NCI-H69 (cell line): ENCODE data around the gene GBP7.
"Not testable (repeated sequence)": the region's sequence is repeated elsewhere in the genome, so short reads cannot be mapped to it uniquely, and the experiment has no call there.

Experiments used
- DNase-seq: peaks from one replicate; lab custom pipeline; 2025; lab: John Stamatoyannopoulos, UW

Gene GBP7, protein sequence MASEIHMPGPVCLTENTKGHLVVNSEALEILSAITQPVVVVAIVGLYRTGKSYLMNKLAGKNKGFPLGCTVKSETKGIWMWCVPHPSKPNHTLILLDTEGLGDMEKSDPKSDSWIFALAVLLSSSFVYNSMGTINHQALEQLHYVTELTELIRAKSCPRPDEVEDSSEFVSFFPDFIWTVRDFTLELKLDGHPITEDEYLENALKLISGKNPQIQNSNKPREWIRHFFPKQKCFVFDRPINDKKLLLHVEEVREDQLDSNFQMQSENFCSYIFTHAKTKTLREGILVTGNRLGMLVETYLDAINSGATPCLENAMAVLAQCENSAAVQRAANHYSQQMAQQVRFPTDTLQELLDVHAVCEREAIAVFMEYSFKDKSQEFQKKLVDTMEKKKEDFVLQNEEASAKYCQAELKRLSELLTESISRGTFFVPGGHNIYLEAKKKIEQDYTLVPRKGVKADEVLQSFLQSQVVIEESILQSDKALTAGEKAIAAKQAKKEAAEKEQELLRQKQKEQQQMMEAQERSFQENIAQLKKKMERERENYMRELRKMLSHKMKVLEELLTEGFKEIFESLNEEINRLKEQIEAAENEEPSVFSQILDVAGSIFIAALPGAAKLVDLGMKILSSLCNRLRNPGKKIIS

GRCh38 chr1:89175601-89176256, at the start of gene GBP7:
TSS of gene GBP7 (minus strand) at chr1:89176003. CDS start at chr1:89171935, 4,068 bp downstream.
- no peak for DNase-seq

DNA sequence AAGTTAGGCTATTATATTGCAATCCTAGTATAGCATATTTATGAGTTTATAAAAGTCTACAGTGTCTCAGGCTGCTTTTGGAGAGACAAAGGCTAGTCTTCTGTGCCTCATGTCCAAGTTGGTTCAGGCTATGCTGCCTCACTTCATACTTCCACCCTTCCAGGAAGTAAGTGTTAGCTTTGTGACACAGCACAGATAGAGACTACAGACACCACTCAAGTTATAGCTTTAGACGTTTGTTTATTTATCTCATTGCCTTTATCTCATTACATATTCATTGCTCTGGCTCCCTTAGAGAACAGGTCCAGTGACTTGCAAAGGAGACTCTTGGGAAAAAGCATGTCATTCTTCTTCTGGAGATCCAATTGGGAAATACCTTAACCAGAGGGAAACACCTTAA, 45.5 kb upstream of the GBP7 start:
- no peak for DNase-seq

GRCh38 chr1:89219851-89220250, 44.0 kb upstream of the GBP7 start:
- DNase-seq: not testable (repeated sequence)

- DNase-seq: not testable (repeated sequence)
These were observed 43.1 kb upstream of the GBP7 start for GRCh38 chr1:89218941-89219340.

DNA sequence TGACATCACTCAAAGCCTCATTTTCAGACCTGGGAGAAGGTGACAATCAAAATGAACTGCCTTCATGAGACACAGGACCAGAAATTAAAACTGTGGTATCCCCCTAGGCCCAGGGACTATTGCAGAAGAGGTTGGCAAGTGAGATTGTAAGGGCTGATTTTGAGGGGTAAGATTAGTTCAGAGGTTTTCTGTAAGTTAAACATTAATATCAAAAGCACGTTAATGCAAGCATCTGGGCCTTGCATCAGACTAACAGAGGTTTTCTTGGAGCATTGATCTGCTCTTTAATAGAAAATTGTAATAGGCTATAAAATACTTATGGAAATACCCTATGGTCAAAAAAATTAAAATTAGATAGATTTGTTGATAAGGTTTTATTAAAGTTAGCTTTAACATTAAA, 37.5 kb upstream of the GBP7 start:
- DNase-seq: no peak

DNA sequence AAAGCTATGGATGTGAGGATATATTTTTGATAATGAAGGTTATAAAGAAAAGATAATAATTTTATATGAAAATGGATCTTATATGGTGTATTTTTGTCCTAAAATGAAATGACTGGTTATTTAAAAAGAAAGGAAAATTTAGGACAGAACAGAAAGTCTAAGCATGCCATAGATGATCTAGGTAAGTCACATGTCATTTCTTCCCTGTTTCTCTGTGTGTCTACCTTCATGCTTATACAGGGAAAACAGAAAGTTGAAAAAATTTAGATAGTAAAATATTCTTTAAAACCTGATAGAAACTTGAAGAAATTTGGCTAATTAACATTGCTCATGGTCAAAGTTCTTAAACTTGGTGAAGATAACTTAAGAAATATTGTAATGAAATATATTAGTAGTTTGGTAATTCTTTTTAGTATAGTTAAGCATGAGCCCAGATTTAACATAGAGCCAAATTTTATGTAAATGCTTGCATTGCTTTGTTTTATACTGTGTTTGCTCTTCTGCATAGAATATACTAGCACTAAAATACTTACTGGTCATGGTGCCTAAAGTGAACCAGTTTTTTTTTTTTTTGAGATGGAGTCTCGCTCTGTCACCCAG, 35.3 kb upstream of the GBP7 start:
- DNase-seq: no peak

DNA sequence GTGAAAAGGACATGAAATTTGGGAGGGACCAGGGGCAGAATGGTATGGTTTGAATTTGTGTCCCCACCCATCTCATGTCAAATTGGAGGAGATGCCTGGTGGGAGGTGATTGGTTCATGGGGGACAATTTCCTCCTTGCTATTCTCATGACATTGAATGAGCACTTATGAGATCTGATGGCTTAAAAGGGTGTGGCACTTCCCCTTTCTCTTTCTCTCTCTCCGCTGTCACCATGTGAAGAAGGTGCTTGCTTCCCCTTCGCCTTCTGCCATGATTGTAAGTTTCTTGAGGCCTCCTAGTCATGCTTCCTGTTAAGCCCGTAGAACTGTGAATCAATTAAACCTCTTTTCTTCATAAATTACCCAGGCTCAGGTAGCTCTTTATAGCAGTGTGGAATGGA, 30.6 kb upstream of the GBP7 start:
- no peak for DNase-seq

DNA sequence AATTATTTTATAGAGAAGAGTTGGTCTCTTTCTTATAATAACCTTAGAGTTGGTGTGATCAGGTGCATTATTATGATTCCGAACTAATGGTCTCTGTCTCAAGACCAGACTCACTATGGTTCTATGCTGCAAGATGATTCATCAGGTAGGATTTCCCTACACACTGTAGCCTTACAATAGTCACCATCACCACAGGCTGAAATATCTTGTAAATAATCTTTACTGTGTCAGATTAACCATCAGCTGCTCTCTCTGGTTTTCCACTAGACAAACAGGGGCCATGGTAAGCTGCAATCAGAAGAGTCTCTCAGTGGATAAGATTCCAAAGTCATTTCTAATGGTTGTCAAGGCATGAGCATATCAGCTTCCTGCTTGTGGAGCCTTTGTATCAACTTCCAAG, 27.4 kb upstream of the GBP7 start:
- no peak for DNase-seq

DNA sequence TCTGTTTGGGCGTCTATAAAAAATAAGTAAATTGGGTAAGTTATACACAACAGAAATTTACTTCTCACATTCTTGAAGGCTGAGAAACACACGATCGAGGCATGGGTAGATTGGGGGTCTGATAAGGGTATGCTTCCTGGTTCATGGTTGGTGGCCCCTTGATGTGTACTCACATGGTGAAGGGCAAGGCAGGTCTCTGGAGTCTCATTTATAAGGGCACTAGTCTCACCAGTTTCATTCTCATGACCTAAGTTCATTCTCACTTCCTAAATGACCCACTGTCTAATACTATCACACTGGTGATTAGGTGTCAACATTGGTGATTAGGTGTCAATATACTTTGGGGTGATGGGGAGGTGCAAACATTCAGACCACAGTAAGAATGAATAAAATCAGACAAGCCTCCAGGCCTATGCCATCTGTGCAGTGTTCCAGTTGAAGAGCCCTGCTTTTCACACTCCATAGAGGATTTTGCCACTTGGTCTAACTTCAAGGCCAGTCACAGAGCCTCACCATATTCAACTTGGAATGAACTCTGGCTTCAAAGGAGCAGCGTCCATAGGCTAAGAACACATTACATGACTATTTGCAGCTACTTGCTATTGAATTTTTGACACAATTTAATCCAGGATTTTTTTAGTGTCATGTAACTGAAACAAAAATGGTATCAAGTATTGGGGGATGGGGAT, 25.4 kb upstream of the GBP7 start:
- DNase-seq: peak; percentile 0

GRCh38 chr1:89200663-89201062, 24.9 kb upstream of the GBP7 start:
- DNase-seq: no peak

DNA sequence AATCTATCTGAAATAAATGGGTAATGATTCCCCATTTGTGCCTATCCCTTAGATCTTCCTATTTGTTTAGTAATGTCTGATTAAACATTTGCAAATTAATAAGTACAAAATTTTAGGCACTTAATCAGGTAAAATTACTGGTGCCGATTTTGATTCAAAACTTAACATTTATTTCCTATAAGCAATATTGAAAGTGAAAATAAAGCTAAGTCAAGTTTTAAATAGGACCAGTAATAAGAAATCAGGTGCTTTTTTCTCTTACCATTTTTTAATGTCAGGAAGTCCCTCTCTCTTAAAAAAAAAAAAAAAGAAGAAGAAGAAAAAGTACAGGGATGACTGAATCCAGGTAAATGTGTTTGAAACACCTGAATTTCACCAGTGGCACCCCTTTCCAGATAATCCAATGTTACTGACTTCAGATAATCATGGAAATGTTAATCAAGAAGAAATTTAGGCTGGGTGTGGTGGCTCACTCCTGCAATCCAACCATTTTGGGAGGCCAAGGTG, 23.8 kb upstream of the GBP7 start:
- no peak for DNase-seq

DNA sequence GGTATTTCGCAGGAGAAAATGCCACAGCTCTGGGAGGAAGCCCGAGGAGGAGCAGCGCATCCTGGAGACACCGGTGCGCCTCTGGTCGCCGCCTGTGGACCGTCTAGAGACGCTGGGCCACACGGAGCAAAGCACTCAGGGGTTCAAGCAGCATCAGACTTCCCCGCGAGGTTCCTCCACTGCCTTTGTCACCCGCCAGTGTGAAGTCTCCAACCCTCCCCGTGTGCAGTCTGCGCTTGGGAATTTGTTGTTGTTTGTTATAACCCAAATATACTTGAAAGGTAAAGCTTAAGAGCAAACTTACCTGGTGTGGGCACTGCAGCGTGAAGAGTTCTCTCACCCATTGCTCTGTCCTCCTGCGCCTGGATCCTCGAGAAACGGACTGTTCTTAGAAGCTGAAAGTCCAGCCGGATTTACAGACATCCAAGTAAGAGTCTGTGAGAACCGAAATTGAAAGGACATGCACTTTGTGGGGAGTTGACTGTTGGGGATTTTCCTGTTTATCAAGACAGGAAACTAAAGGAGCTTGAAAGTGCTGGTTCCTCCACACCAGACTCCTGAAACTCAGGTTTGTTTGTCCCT, 22.8 kb upstream of the GBP7 start, which contains the start of gene GBP4:
Gene GBP4 (minus strand): TSS at position 452 of the 582 bp plus-strand sequence. CDS start 108 bp downstream, at position 344.
- DNase-seq: peak; percentile 59

DNA sequence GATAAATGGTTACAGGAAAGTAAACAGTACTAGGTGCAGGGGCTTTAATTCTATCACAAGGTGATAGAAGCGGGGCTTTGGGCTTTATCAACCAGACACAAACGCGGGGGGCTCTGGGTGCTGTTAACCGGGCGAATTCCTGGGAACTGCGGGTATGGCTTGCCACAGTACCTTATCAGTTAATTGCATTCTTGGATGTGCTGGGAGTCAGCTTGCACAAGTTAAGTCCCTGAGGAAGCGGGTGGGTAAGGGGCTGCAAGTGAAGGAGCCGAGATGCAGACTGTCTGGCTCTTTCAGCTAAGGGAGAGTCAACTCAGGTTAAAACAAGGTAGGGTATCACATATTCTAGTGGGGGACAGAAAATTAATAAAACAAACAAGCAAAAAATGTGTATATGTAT, 22.3 kb upstream of the GBP7 start:
- no peak for DNase-seq

DNA sequence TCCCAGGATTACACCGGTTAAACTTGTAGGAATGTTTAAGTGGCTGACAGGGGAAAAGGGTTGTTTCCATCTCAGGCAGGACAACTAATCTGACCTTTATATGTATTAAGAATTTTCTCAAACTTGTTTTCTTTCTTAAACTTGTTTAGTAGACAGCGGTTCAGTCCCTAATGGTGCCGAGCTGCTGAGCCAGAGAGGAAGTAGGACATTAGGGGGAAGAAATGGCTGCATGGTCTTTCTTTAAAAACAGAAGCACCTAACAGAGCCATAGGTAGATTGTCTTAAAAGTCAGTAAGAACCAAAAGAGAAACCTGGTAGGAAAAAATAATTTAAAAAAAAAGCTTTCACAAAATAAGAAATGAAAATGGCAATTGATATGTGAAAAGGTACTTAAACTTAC, 19.7 kb upstream of the GBP7 start:
- DNase-seq: no peak

DNA sequence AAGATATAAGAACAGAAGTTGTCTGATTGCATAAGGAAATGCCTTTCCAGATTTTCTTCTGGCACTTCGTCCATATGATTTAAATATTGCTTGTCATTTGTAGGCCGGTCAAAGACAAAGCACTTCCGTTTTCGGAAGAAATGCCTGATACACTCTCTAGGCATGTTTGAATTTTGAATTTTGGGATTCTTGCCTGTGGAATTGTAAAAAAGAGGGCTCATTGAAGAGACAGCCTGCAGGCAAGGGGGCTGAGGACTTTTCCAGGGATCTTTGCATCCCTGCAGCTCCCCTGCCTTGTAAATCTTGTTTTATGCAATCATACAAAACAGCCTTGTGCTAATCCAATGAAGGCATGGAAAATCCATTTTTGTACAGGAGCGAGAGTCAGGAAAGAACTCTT, 15.5 kb upstream of the GBP7 start:
- DNase-seq: no peak

DNA sequence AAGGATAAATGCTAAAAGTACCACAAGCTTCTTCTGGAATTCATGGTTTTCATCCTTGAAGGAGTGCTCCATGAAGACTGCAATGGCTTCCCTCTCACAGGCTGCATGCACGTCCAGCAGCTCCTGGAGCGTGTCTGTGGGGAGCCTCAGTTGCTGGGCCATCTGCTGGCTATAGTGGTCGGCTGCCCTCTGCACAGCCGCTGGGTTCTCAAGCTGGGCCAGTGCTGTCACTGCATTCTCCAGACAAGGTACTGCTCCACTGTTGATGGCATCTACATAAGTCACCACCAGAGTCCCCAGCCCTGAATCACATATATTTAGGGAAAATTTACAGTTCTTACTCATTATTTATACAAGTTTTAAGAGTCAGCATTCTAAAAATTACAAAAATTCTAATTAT, 14.2 kb upstream of the GBP7 start:
- DNase-seq: no peak

- no peak for DNase-seq
These were observed 3.5 kb upstream of the GBP7 start for GRCh38 chr1:89179343-89179742.

- peak; percentile 3 for DNase-seq
These were observed 1.2 kb upstream of the GBP7 start for GRCh38 chr1:89176971-89177370.

- no peak for DNase-seq
These were observed 1.3 kb downstream of the GBP7 start for GRCh38 chr1:89174491-89174890.

DNA sequence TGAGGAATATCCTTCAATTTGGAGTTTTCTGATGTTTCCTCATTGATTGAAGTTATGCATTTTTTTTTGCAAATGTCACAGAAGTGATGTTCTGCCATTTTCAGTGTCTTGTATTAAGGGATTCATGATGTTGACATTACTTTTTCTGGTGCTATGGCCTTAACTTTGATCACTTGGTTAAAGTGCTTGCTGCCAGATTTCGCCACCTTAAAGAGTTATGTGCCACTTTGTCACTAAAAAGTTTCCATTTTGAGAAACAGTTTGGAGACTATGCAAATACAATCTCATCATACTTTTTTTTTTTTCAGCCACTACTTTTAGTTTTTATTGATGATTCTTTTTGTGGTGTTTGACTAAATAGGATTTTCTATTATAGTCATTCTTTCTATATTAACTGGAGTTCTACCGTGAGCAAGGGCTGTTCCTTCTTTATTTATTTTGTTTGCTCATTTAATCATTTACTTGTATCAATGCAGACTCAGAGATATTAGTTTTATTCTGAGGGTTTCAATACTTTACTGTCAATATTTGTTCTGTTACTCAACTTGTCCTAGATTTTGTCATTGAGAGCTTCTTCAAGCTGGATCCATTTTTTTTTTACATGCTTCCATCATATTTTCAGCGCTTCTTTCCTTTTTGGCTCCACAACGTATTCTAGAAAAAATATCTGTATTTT, 3.2 kb downstream of the GBP7 start:
- no peak for DNase-seq

- no peak for DNase-seq
These were observed 4.8 kb downstream of the GBP7 start for GRCh38 chr1:89171067-89171438.
